HepG2 (cell line): ENCODE measurements around the gene CIB1. TPM values are rescaled to one million over a fixed set of nuclear protein-coding genes. Genes with fewer than 3 reads are reported as not detected.

Source experiments
- FOSL1 ChIP-seq: sonication (generic); formaldehyde crosslinking; IDR thresholded peaks from 2 replicates; pipeline ENCODE4 v1.9.0; 2021; ENCODE audit warnings: missing genetic modification reagents, borderline replicate concordance
- FOXO1 ChIP-seq: sonication (generic); formaldehyde crosslinking; IDR thresholded peaks from 2 replicates; pipeline ENCODE4 v1.4.0; 2020; ENCODE audit warnings: missing genetic modification reagents
- GATAD1 ChIP-seq: IDR thresholded peaks from 2 replicates; pipeline ENCODE4 v1.6.1; 2016; ENCODE audit warnings: missing genetic modification reagents, missing compliant biosample characterization
- IRF2 ChIP-seq: IDR thresholded peaks from 2 replicates; pipeline ENCODE4 v1.6.1; 2018; ENCODE audit warnings: missing genetic modification reagents, missing compliant biosample characterization
- KDM2A ChIP-seq: sonication (generic); formaldehyde crosslinking; IDR thresholded peaks from 2 replicates; pipeline ENCODE4 v1.4.0; 2020; ENCODE audit warnings: low read depth, missing genetic modification reagents, borderline replicate concordance
- KLF12 ChIP-seq: sonication (generic); formaldehyde crosslinking; IDR thresholded peaks from 2 replicates; pipeline ENCODE4 v1.4.0; 2020; ENCODE audit warnings: missing genetic modification reagents, borderline replicate concordance
- MAZ ChIP-seq, 2 experiments: sonication (generic) in 1 of 2; formaldehyde crosslinking in 1 of 2; IDR thresholded peaks; 2 replicates each; pipeline versions ENCODE4 v1.5.0 to v1.6.1; 2012 to 2020; ENCODE audit warnings: low read depth in 2 of 2, mild to moderate bottlenecking in 2 of 2, borderline replicate concordance in 1 of 2, improper control_type of control experiment in 1 of 2, low read length in 1 of 2, missing genetic modification reagents in 1 of 2, moderate library complexity in 1 of 2
- MLLT10 ChIP-seq: sonication (generic); formaldehyde crosslinking; IDR thresholded peaks from 2 replicates; pipeline ENCODE4 v1.4.0; 2020; ENCODE audit warnings: missing genetic modification reagents
- NFE2 ChIP-seq: sonication (generic); formaldehyde crosslinking; IDR thresholded peaks from 2 replicates; pipeline ENCODE4 v1.4.0; 2020; ENCODE audit warnings: missing genetic modification reagents
- PHF8 ChIP-seq: sonication (generic); formaldehyde crosslinking; IDR thresholded peaks from 2 replicates; pipeline ENCODE4 v1.5.0; 2020; ENCODE audit warnings: missing genetic modification reagents
- REXO4 ChIP-seq: sonication (generic); formaldehyde crosslinking; IDR thresholded peaks from 2 replicates; pipeline ENCODE4 v1.8.0; 2022; ENCODE audit warnings: missing genetic modification reagents, mild to moderate bottlenecking, borderline replicate concordance
- THAP9 ChIP-seq: sonication (generic); formaldehyde crosslinking; IDR thresholded peaks from 2 replicates; pipeline ENCODE4; 2020; ENCODE audit warnings: missing genetic modification reagents, mild to moderate bottlenecking, borderline replicate concordance
- THYN1 ChIP-seq: sonication (generic); formaldehyde crosslinking; IDR thresholded peaks from 2 replicates; pipeline ENCODE4 v1.8.1; 2023; ENCODE audit warnings: low read depth, mild to moderate bottlenecking, moderate library complexity, missing genetic modification reagents, borderline replicate concordance
- TRIM24 ChIP-seq: sonication (generic); formaldehyde crosslinking; IDR thresholded peaks from 2 replicates; pipeline ENCODE4 v1.8.0; 2022; ENCODE audit warnings: mild to moderate bottlenecking, missing genetic modification reagents
- XRCC5 ChIP-seq: fragments of 200-400 bp; formaldehyde crosslinking; optimal IDR thresholded peaks from 2 replicates; pipeline ENCODE3; 2017; ENCODE audit warnings: mild to moderate bottlenecking, low read length
- ZBTB38 ChIP-seq: sonication (generic); formaldehyde crosslinking; IDR thresholded peaks from 2 replicates; pipeline ENCODE4 v1.5.1; 2020; ENCODE audit warnings: mild to moderate bottlenecking, missing genetic modification reagents
- ZNF101 ChIP-seq: sonication (generic); formaldehyde crosslinking; IDR thresholded peaks from 2 replicates; pipeline ENCODE4 v1.4.0; 2020; ENCODE audit warnings: mild to moderate bottlenecking, low read depth, missing genetic modification reagents, borderline replicate concordance
- ZNF230 ChIP-seq: sonication (generic); formaldehyde crosslinking; IDR thresholded peaks from 2 replicates; pipeline ENCODE4 v1.4.0; 2020; ENCODE audit warnings: mild to moderate bottlenecking, missing genetic modification reagents
- ZNF484 ChIP-seq: sonication (generic); formaldehyde crosslinking; IDR thresholded peaks from 2 replicates; pipeline ENCODE4 v1.5.1; 2020; ENCODE audit warnings: mild to moderate bottlenecking, low read depth, missing genetic modification reagents, borderline replicate concordance
- ZNF550 ChIP-seq: sonication (generic); formaldehyde crosslinking; IDR thresholded peaks from 2 replicates; pipeline ENCODE4 v1.4.0; 2020; ENCODE audit warnings: mild to moderate bottlenecking, missing genetic modification reagents, borderline replicate concordance
- ZNF704 ChIP-seq: sonication (generic); formaldehyde crosslinking; IDR thresholded peaks from 2 replicates; pipeline ENCODE4 v1.8.1; 2023; ENCODE audit warnings: mild to moderate bottlenecking, inconsistent platforms, moderate library complexity, missing genetic modification reagents, borderline replicate concordance
- ZNF777 ChIP-seq: sonication (generic); formaldehyde crosslinking; IDR thresholded peaks from 2 replicates; pipeline ENCODE4 v1.4.0; 2020; ENCODE audit warnings: missing genetic modification reagents
- polyA plus RNA-seq, 8 experiments: library from polyadenylated mRNA; depleted of rRNA in 3 of 8; stranded (reverse) in 7 of 8; unstranded in 1 of 8; fragments of >200 nt; fragmentation: Illumina TruSeq in 4 of 8; extraction: Trizol in 4 of 8; gene quantifications; 2 replicates each; pipeline versions ENCODE4 v1.2.1 to v1.2.3, GENCODE V29; 2011 to 2016; ENCODE audit warnings: low read depth in 4 of 8, missing spikeins in 1 of 8, mixed read lengths in 1 of 8; ENCODE audit not compliant: insufficient read depth in 1 of 8
- total RNA-seq, 5 experiments: library from RNA; depleted of rRNA; stranded (reverse); fragments of >200 nt; fragmentation: Illumina TruSeq; extraction: Trizol; gene quantifications; 2 replicates each; pipeline ENCODE4 v1.2.3, GENCODE V29; 2016; ENCODE audit warnings: low read depth in 1 of 5
- TF ChIP-seq, protein P1 (sequence below): IDR thresholded peaks from 2 replicates; pipeline ENCODE4 v1.6.1; 2016; ENCODE audit warnings: missing compliant biosample characterization, missing genetic modification reagents, borderline replicate concordance

CIB1 gene
- total and polyA plus RNA-seq, 2 of the 13 experiments (the other 11 are each of a cell fraction or from before 2014, with no cell fraction given): 38.7 to 72.7 TPM

- no peak for TF ChIP-seq THYN1
- TF ChIP-seq ZNF230 (CRISPR knock-in tag): peak; percentile 85; the same call in 1 of the 2 replicates
- no peak for TF ChIP-seq FOSL1 (CRISPR knock-in tag)
- TF ChIP-seq IRF2 (CRISPR knock-in tag): peak; percentile 57; the same call in 1 of the 2 replicates
- 0 out of 2 replicates have a peak, but pooled peaks have one; percentile 59 for TF ChIP-seq ZBTB38 (CRISPR knock-in tag)
- TF ChIP-seq TRIM24 (CRISPR knock-in tag): no peak
- TF ChIP-seq, protein P1, sequence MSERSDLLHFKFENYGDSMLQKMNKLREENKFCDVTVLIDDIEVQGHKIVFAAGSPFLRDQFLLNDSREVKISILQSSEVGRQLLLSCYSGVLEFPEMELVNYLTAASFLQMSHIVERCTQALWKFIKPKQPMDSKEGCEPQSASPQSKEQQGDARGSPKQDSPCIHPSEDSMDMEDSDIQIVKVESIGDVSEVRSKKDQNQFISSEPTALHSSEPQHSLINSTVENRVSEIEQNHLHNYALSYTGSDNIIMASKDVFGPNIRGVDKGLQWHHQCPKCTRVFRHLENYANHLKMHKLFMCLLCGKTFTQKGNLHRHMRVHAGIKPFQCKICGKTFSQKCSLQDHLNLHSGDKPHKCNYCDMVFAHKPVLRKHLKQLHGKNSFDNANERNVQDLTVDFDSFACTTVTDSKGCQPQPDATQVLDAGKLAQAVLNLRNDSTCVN (CRISPR knock-in tag): no peak; the same call in 1 of the 2 replicates
- TF ChIP-seq GATAD1 (CRISPR knock-in tag): peak; percentile 91
- peak; percentile 95 for TF ChIP-seq PHF8 (CRISPR knock-in tag)
- TF ChIP-seq ZNF101 (CRISPR knock-in tag): no peak
- 0 out of 2 replicates have a peak, but pooled peaks have one; percentile 60 for TF ChIP-seq ZNF704 (CRISPR knock-in tag)
- TF ChIP-seq ZNF777: peak; percentile 51; the same call in 1 of the 2 replicates
- no peak for TF ChIP-seq MLLT10
- peak; percentile 35; the same call in 1 of the 2 replicates for TF ChIP-seq FOXO1 (CRISPR knock-in tag)
- TF ChIP-seq ZNF550: no peak
- TF ChIP-seq MAZ (IDR thresholded peaks at IDR 0.05; ENCODE audit: borderline replicate concordance, low read depth, low read length): no peak
- peak; percentile 38; the same call in 1 of the 2 replicates for TF ChIP-seq MAZ (CRISPR knock-in tag; IDR thresholded peaks at IDR 0.05; ENCODE audit: low read depth)
- peak; percentile 79 for TF ChIP-seq THAP9 (CRISPR knock-in tag)
- peak; percentile 90 for TF ChIP-seq KDM2A (CRISPR knock-in tag)
- TF ChIP-seq REXO4 (CRISPR knock-in tag): no peak
- TF ChIP-seq KLF12 (CRISPR knock-in tag): peak; percentile 81
- TF ChIP-seq NFE2: no peak
- no peak for TF ChIP-seq XRCC5
- no peak; the same call in 1 of the 2 replicates for TF ChIP-seq ZNF484 (CRISPR knock-in tag)
Observed at GRCh38 chr15:90265271-90266060, 31.7 kb upstream of the CIB1 start, which contains the start of gene NGRN (continued).
